Non-pigmented ciliary epithelial cell (primary cell): Measurements from ENCODE around the gene CASQ2.

ENCODE experiments used
- DNase-seq: peaks from one replicate; pipeline ENCODE4 v3.0.0-alpha.2; 2010; ENCODE audit warnings: low read depth

Gene CASQ2

GRCh38 chr1:115728341-115728740, 40.2 kb downstream of the CASQ2 start:
- DNase-seq: no peak

- DNase-seq: peak; percentile 84
Measured at GRCh38 chr1:115727706-115728249, 40.7 kb downstream of the CASQ2 start.

GRCh38 chr1:115726570-115726969, 41.9 kb downstream of the CASQ2 start:
- no peak for DNase-seq

- no peak for DNase-seq
Measured at GRCh38 chr1:115726161-115726560, 42.4 kb downstream of the CASQ2 start.

- DNase-seq: no peak
Measured at GRCh38 chr1:115725600-115725999, 42.9 kb downstream of the CASQ2 start.

GRCh38 chr1:115723756-115724155, 44.8 kb downstream of the CASQ2 start:
- no peak for DNase-seq

- no peak for DNase-seq
Measured at GRCh38 chr1:115722221-115722620, 46.3 kb downstream of the CASQ2 start.

- no peak for DNase-seq
Measured at GRCh38 chr1:115719285-115719684, 49.2 kb downstream of the CASQ2 start.

GRCh38 chr1:115718011-115718754, 50.3 kb downstream of the CASQ2 start:
- DNase-seq: no peak

- DNase-seq: no peak
Measured at GRCh38 chr1:115717541-115717940, 51.0 kb downstream of the CASQ2 start.

- no peak for DNase-seq
Measured at GRCh38 chr1:115714572-115715141, 53.9 kb downstream of the CASQ2 start.

- no peak for DNase-seq
Measured at GRCh38 chr1:115713906-115714305, 54.6 kb downstream of the CASQ2 start.

GRCh38 chr1:115712911-115713609, 55.5 kb downstream of the CASQ2 start:
- no peak for DNase-seq

- no peak for DNase-seq
Measured at GRCh38 chr1:115710859-115711624, 57.5 kb downstream of the CASQ2 start.

- DNase-seq: peak; percentile 11
Measured at GRCh38 chr1:115706587-115707425, 61.7 kb downstream of the CASQ2 start.

- no peak for DNase-seq
Measured at GRCh38 chr1:115705963-115706362, 62.6 kb downstream of the CASQ2 start.

GRCh38 chr1:115705085-115705951, 63.2 kb downstream of the CASQ2 start:
- no peak for DNase-seq

- no peak for DNase-seq
Measured at GRCh38 chr1:115702959-115703358, 65.6 kb downstream of the CASQ2 start.

- DNase-seq: no peak
Measured at GRCh38 chr1:115701090-115701489, 67.4 kb downstream of the CASQ2 start.

- no peak for DNase-seq
Measured at GRCh38 chr1:115697619-115698018, 70.9 kb downstream of the CASQ2 start.
